Muscle layer of duodenum (tissue), 2 donors: ENCODE results near the gene AMER2.
A peak's percentile ranks its signal among the peaks of the same experiment; 100 is the strongest.

Source experiments
- H3K27ac ChIP-seq: one replicate; pipeline ENCODE4 v1.7.0; 2013; ENCODE audit warnings: mild to moderate bottlenecking, low read length
- H3K27me3 ChIP-seq: one replicate; pipeline ENCODE4 v1.7.0; 2013; ENCODE audit warnings: low read depth, mild to moderate bottlenecking, control low read depth, low read length
- H3K36me3 ChIP-seq, 2 donors: one replicate each; pipeline ENCODE4 v1.7.0; 2013; ENCODE audit warnings: low read length in 2 of 2, control low read depth in 1 of 2, mild to moderate bottlenecking in 1 of 2; ENCODE audit not compliant: insufficient read depth in 2 of 2, control insufficient read depth in 1 of 2
- H3K4me1 ChIP-seq, 2 donors: one replicate each; pipeline ENCODE4 v1.7.0; 2013; ENCODE audit warnings: low read length in 2 of 2, mild to moderate bottlenecking in 2 of 2, control low read depth in 1 of 2, moderate library complexity in 1 of 2; ENCODE audit not compliant: insufficient read depth in 2 of 2, control insufficient read depth in 1 of 2
- H3K4me3 ChIP-seq, 2 donors: one replicate each; pipeline ENCODE4 v1.7.0; 2013; ENCODE audit warnings: low read length in 2 of 2, low read depth in 1 of 2, mild to moderate bottlenecking in 1 of 2
- H3K9me3 ChIP-seq, 2 donors: one replicate each; pipeline ENCODE4 v1.7.0; 2013; ENCODE audit warnings: low read length in 2 of 2, control low read depth in 1 of 2, mild to moderate bottlenecking in 1 of 2; ENCODE audit not compliant: control insufficient read depth in 1 of 2
- donor health status: healthy.

AMER2 gene

GRCh38 chr13:25171517-25172302, at the start of gene AMER2:
AMER2 (minus strand) TSS chr13:25172288; CDS start chr13:25171619, 669 bp downstream.
- Histone ChIP-seq H3K9me3 (no peaks in the 10 kb centered on the region), H3K27ac (no peak within 1 kb of the TSS), H3K4me1 (peaks cover 0 to 14% of the 10 kb centered on the region in 2 donors), H3K27me3 (peaks cover 21% of the 10 kb centered on the region), H3K36me3 (no peaks in the 10 kb centered on the region), H3K4me3 (peak within 1 kb of the TSS; percentile 5 to 60)

- H3K9me3 ChIP-seq, result no peaks in the 10 kb centered on the region
- no peak overlapping the region for H3K4me3 ChIP-seq
- H3K4me1 ChIP-seq, result no peaks in the 10 kb centered on the region
- H3K27me3 ChIP-seq, result no peaks in the 10 kb centered on the region
- H3K36me3 ChIP-seq, result no peaks in the 10 kb centered on the region
- no peak overlapping the region for H3K27ac ChIP-seq
Measured at GRCh38 chr13:25218019-25218418, 45.9 kb upstream of the AMER2 start.

GRCh38 chr13:25217023-25217885, 45.2 kb upstream of the AMER2 start:
- no peaks in the 10 kb centered on the region for H3K9me3 ChIP-seq
- H3K27me3 ChIP-seq, result no peaks in the 10 kb centered on the region
- H3K36me3 ChIP-seq, result no peaks in the 10 kb centered on the region

GRCh38 chr13:25215253-25215575, 43.1 kb upstream of the AMER2 start:
- Histone ChIP-seq H3K9me3 (no peaks in the 10 kb centered on the region), H3K36me3 (no peaks in the 10 kb centered on the region), H3K4me1 (no peaks in the 10 kb centered on the region), H3K4me3 (no peak overlapping the region), H3K27ac (no peak overlapping the region), H3K27me3 (no peaks in the 10 kb centered on the region)

More at GRCh38 chr13:25217023-25217885, 45.2 kb upstream of the AMER2 start:
- Histone ChIP-seq H3K4me1 (no peaks in the 10 kb centered on the region), H3K27ac (no peak overlapping the region), H3K4me3 (no peak overlapping the region)

GRCh38 chr13:25214491-25215252, 42.6 kb upstream of the AMER2 start:
- H3K9me3 ChIP-seq, result no peaks in the 10 kb centered on the region
- no peaks in the 10 kb centered on the region for H3K27me3 ChIP-seq
- H3K4me1 ChIP-seq, result no peaks in the 10 kb centered on the region
- H3K4me3 ChIP-seq, result no peak overlapping the region
- no peaks in the 10 kb centered on the region for H3K36me3 ChIP-seq
- H3K27ac ChIP-seq, result no peak overlapping the region

GRCh38 chr13:25213715-25214114, 41.6 kb upstream of the AMER2 start:
- H3K27me3 ChIP-seq, result no peaks in the 10 kb centered on the region
- H3K4me1 ChIP-seq, result no peaks in the 10 kb centered on the region
- no peaks in the 10 kb centered on the region for H3K36me3 ChIP-seq
- no peak overlapping the region for H3K27ac ChIP-seq
- H3K9me3 ChIP-seq, result no peaks in the 10 kb centered on the region
- no peak overlapping the region for H3K4me3 ChIP-seq

- H3K27me3 ChIP-seq, result no peaks in the 10 kb centered on the region
- H3K4me1 ChIP-seq, result no peaks in the 10 kb centered on the region
- H3K36me3 ChIP-seq, result no peaks in the 10 kb centered on the region
- H3K27ac ChIP-seq, result no peak overlapping the region
- H3K9me3 ChIP-seq, result no peaks in the 10 kb centered on the region
- no peak overlapping the region for H3K4me3 ChIP-seq
Measured at GRCh38 chr13:25210842-25211569, 38.9 kb upstream of the AMER2 start.

- Histone ChIP-seq H3K9me3 (no peaks in the 10 kb centered on the region), H3K36me3 (no peaks in the 10 kb centered on the region), H3K4me1 (no peaks in the 10 kb centered on the region), H3K27me3 (no peaks in the 10 kb centered on the region), H3K4me3 (no peak overlapping the region), H3K27ac (no peak overlapping the region)
Measured at GRCh38 chr13:25207291-25207810, 35.3 kb upstream of the AMER2 start.

- Histone ChIP-seq H3K27me3 (no peaks in the 10 kb centered on the region), H3K9me3 (no peaks in the 10 kb centered on the region), H3K36me3 (no peaks in the 10 kb centered on the region), H3K27ac (no peak overlapping the region), H3K4me1 (no peaks in the 10 kb centered on the region), H3K4me3 (no peak overlapping the region)
Measured at GRCh38 chr13:25204863-25205262, 32.8 kb upstream of the AMER2 start.

- H3K4me3 ChIP-seq, result no peak overlapping the region
- no peaks in the 10 kb centered on the region for H3K36me3 ChIP-seq
- H3K27me3 ChIP-seq, result no peaks in the 10 kb centered on the region
- H3K27ac ChIP-seq, result no peak overlapping the region
- H3K9me3 ChIP-seq, result no peaks in the 10 kb centered on the region
- H3K4me1 ChIP-seq, result no peaks in the 10 kb centered on the region
Measured at GRCh38 chr13:25203127-25203740, 31.1 kb upstream of the AMER2 start.
